ENCODE data around the gene CLCN1. TPM values are rescaled to one million over a fixed set of nuclear protein-coding genes. Genes with fewer than 3 reads are reported as not detected.
A peak's percentile ranks its signal among the peaks of the same experiment; 100 is the strongest.

The CLCN1 gene
- total and polyA plus RNA-seq, 2 donors from 2014 or later, result 0.35 TPM; not detected in 1

- Histone ChIP-seq H3K27ac (ENCODE audit: low read depth in 2 of 2, low read length in 2 of 2) (peak overlapping the region; percentile 82 to 88), H3K9ac (ENCODE audit: low read length in 3 of 3) (no peak overlapping the region), H3K36me3 (ENCODE audit: control insufficient read depth in 2 of 3, insufficient read depth in 3 of 3, low read length in 3 of 3) (peaks cover 0 to 3% (median 0%) of the 10 kb centered on the region in 3 donors), H3K4me1 (ENCODE audit: control insufficient read depth in 2 of 3, insufficient read depth in 2 of 3, low read depth in 1 of 3, low read length in 3 of 3) (peaks cover 3 to 34% (median 10%) of the 10 kb centered on the region in 3 donors), H3K9me3 (ENCODE audit: control insufficient read depth in 2 of 3, insufficient read depth in 1 of 3, low read length in 3 of 3) (no peaks in the 10 kb centered on the region), H3K4me3 (ENCODE audit: low read length in 3 of 3) (peak overlapping the region in 2 of 3 donors; percentile 75 to 78), H3K27me3 (ENCODE audit: control insufficient read depth, insufficient read depth, low read length) (no peaks in the 10 kb centered on the region)
- intact Hi-C loops (cut with DNase I), result no loop called here
- DNase-seq (no peak), FAIRE-seq (no peak)
- no peak for TF ChIP-seq CTCF (IDR thresholded peaks at IDR 0.05; ENCODE audit: borderline replicate concordance, extremely low read depth, insufficient read depth)
Observed at GRCh38 chr7:143286522-143286890, 29.4 kb upstream of the CLCN1 start.

- intact Hi-C loops (cut with DNase I), result no loop called here
- DNase-seq, result peak in 1 of 5 donors; percentile 59
- H3K4me3 ChIP-seq (ENCODE audit: low read length in 3 of 3), result peak overlapping the region; percentile 35 to 78 (median 53)
- peaks cover 3 to 34% (median 10%) of the 10 kb centered on the region in 3 donors for H3K4me1 ChIP-seq (ENCODE audit: control insufficient read depth in 2 of 3, insufficient read depth in 2 of 3, low read depth in 1 of 3, low read length in 3 of 3)
- no peaks in the 10 kb centered on the region for H3K9me3 ChIP-seq (ENCODE audit: control insufficient read depth in 2 of 3, insufficient read depth in 1 of 3, low read length in 3 of 3)
- H3K27me3 ChIP-seq (ENCODE audit: control insufficient read depth, insufficient read depth, low read length), result no peaks in the 10 kb centered on the region
- peak overlapping the region; percentile 20 to 65 for H3K27ac ChIP-seq (ENCODE audit: low read depth in 2 of 2, low read length in 2 of 2)
- peak overlapping the region in 2 of 3 donors; percentile 17 to 51 for H3K9ac ChIP-seq (ENCODE audit: low read length in 3 of 3)
- H3K36me3 ChIP-seq (ENCODE audit: control insufficient read depth in 2 of 3, insufficient read depth in 3 of 3, low read length in 3 of 3), result peaks cover 0 to 8% (median 5%) of the 10 kb centered on the region in 3 donors
- FAIRE-seq, result no peak
- no peak for TF ChIP-seq CTCF (IDR thresholded peaks at IDR 0.05; ENCODE audit: borderline replicate concordance, extremely low read depth, insufficient read depth)
Observed at GRCh38 chr7:143287339-143287934, 28.5 kb upstream of the CLCN1 start.

GRCh38 chr7:143287935-143288826 is 27.7 kb upstream of the CLCN1 start, which contains the start of gene CASP2:
CASP2 (plus strand) TSS chr7:143288351; CDS start chr7:143288456, 105 bp downstream.
- peak within 1 kb of the TSS; percentile 61 to 72 (median 68) for H3K9ac ChIP-seq (ENCODE audit: low read length in 3 of 3)
- peak within 1 kb of the TSS; percentile 78 to 87 (median 79) for H3K4me3 ChIP-seq (ENCODE audit: low read length in 3 of 3)
- intact Hi-C loops (cut with DNase I), result no loop called here
- H3K36me3 ChIP-seq (ENCODE audit: control insufficient read depth in 2 of 3, insufficient read depth in 3 of 3, low read length in 3 of 3), result peaks cover 0 to 9% (median 8%) of the 10 kb centered on the region in 3 donors
- H3K27ac ChIP-seq (ENCODE audit: low read depth in 2 of 2, low read length in 2 of 2), result peak within 1 kb of the TSS; percentile 77 to 78
- TF ChIP-seq CTCF (IDR thresholded peaks at IDR 0.05; ENCODE audit: borderline replicate concordance, extremely low read depth, insufficient read depth), result peak; percentile 23
- peak; percentile 98 to 99 (median 99) for DNase-seq
- no peaks in the 10 kb centered on the region for H3K9me3 ChIP-seq (ENCODE audit: control insufficient read depth in 2 of 3, insufficient read depth in 1 of 3, low read length in 3 of 3)
- H3K27me3 ChIP-seq (ENCODE audit: control insufficient read depth, insufficient read depth, low read length), result no peaks in the 10 kb centered on the region
- no peak for FAIRE-seq
- H3K4me1 ChIP-seq (ENCODE audit: control insufficient read depth in 2 of 3, insufficient read depth in 2 of 3, low read depth in 1 of 3, low read length in 3 of 3), result peaks cover 3 to 34% (median 10%) of the 10 kb centered on the region in 3 donors

Data from kidney (tissue), 14 donors.